ENCODE results near the gene TM4SF5.
A peak's percentile ranks its signal among the peaks of the same experiment; 100 is the strongest.

Gene TM4SF5

DNA sequence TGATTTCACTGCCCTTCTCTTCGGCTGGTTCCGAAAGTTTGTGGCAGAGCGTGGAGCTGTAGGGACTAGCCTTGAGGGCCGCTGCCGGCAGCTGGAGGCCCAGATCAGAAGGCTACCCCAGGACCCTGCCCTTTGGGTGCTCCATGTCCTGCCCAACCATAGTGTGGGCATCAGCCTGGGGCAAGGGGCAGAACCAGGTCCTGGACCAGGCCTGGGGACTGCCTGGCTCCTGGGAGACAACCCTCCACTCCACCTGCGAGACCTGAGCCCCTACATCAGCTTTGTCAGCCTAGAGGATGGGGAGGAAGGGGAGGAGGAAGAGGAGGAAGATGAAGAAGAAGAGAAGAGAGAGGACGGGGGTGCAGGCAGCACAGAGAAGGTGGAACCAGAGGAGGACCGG lies 31.1 kb upstream of the TM4SF5 start:
- intact Hi-C loops (cut with micrococcal nuclease), result no loop called here
- Mint-ChIP-seq H3K27me3 (peaks cover 45% of the 10 kb centered on the region), H3K4me3 (peak overlapping the region; percentile 65), H3K36me3 (ENCODE audit: low read depth) (peaks cover 27% of the 10 kb centered on the region), H3K4me1 (ENCODE audit: low read depth) (peaks cover 47% of the 10 kb centered on the region), H3K27ac (peak overlapping the region; percentile 96), H3K9me3 (no peaks in the 10 kb centered on the region)

DNA sequence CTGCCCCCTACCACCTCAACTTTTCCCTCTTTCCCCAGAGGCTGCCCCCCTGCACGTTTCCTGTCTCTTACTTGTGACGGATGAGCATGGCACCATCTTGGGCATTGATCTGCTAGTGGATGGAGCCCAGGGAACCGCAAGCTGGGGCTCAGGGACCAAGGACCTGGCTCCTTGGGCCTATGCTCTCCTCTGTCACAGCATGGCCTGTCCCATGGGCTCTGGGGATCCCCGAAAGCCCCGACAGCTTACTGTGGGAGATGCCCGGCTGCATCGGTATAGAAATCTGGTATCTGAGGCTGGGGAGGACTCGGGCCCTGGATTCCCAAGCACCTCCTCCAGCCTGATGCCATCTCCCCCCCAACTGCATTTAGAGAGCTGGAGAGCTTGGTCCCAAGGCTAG lies 30.1 kb upstream of the TM4SF5 start:
- Mint-ChIP-seq H3K4me1 (ENCODE audit: low read depth) (peaks cover 41% of the 10 kb centered on the region), H3K4me3 (no peak overlapping the region), H3K9me3 (no peaks in the 10 kb centered on the region), H3K36me3 (ENCODE audit: low read depth) (peaks cover 17% of the 10 kb centered on the region), H3K27me3 (peaks cover 45% of the 10 kb centered on the region), H3K27ac (no peak overlapping the region)
- intact Hi-C loops (cut with micrococcal nuclease), result no loop called here

DNA sequence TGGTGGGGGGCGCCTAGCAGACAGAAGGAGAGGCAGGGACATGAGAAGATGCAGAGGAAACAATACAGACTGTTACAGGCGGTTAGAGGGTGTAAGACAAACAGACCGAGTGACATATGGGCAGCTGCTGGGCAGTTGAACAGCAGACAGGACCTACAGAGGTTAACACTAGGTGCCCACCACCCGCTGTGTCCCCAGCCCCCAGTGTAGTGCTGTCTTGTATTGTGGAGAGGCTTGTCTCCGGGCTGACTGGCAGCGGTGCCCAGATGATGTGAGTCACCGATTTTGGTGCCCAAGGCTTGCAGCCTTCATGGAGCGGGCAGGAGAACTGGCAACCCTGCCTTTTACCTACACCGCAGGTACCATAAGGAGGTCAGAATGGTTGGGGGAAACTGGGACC lies 29.6 kb upstream of the TM4SF5 start:
- intact Hi-C loops (cut with micrococcal nuclease), result no loop called here
- peaks cover 45% of the 10 kb centered on the region for H3K4me1 Mint-ChIP-seq (ENCODE audit: low read depth)
- H3K9me3 Mint-ChIP-seq, result no peaks in the 10 kb centered on the region
- H3K27me3 Mint-ChIP-seq, result peaks cover 45% of the 10 kb centered on the region
- H3K36me3 Mint-ChIP-seq (ENCODE audit: low read depth), result peaks cover 17% of the 10 kb centered on the region
- no peak overlapping the region for H3K4me3 Mint-ChIP-seq
- peak overlapping the region; percentile 68 for H3K27ac Mint-ChIP-seq

DNA sequence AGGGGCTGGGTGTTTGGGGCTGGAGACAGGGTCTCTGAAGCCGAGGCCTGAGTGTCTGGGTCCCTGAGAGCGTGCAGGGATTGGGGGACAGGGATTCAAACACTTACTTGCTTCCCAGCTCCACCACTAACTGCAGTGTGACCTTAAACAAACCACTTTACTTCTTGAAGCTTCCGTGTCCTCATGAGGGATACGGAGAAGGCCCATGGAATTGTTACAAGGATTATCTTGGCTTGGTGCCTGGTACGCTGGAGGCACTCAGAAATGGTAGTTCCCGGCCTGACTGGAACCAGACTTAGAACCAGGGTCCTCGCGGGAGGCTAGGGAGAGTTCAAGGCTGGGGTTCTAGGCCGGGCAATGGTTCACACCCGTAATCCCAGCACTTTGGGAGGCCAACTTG lies 29.1 kb upstream of the TM4SF5 start:
- H3K27me3 Mint-ChIP-seq, result peaks cover 45% of the 10 kb centered on the region
- no peak overlapping the region for H3K4me3 Mint-ChIP-seq
- peak overlapping the region; percentile 68 for H3K27ac Mint-ChIP-seq

DNA sequence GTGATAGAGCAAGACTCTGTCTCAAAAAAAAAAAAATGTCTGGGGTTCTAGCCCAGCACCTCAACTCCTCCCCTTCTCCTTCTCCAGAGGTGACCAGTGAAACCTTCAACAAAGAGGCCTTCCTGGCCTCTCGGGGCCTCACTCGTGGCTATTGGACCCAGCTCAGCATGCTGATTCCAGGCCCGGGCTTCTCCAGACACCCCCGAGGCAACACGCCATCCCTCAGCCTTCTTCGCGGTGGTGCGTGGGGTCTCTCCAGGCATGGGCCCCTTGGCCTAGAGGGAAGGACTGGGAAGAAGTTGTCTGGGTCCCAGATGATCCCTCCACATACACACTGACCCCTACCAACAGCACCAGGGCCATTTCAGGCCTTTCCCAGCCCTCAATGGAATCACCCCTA lies 28.5 kb upstream of the TM4SF5 start:
- Mint-ChIP-seq H3K4me3 (no peak overlapping the region), H3K9me3 (no peaks in the 10 kb centered on the region), H3K36me3 (ENCODE audit: low read depth) (peaks cover 16% of the 10 kb centered on the region), H3K27me3 (peaks cover 45% of the 10 kb centered on the region), H3K27ac (peak overlapping the region; percentile 68), H3K4me1 (ENCODE audit: low read depth) (peaks cover 51% of the 10 kb centered on the region)
- intact Hi-C loops (cut with micrococcal nuclease), result no loop called here

More for the DNA sequence above, 29.1 kb upstream of the TM4SF5 start:
- no peaks in the 10 kb centered on the region for H3K9me3 Mint-ChIP-seq
- intact Hi-C loops (cut with micrococcal nuclease), result no loop called here
- peaks cover 17% of the 10 kb centered on the region for H3K36me3 Mint-ChIP-seq (ENCODE audit: low read depth)
- peaks cover 48% of the 10 kb centered on the region for H3K4me1 Mint-ChIP-seq (ENCODE audit: low read depth)

DNA sequence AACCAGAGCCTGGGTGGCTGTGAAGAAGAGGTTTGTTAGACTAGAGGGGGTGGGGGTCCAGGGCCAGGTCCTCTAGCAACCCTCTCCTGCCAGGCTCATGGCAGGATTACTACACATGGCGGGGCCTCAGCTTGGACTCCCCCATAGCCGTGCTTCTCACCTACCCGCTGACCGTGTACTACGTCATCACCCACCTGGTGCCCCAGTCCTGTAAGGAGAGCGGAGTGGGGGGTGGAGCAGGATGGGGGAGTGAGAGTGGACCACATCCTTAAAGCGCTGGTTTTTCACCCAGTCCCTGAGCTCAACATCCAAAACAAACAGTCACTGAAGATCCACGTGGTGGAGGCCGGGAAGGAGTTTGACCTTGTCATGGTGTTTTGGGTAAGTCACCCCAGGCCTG lies 27.8 kb upstream of the TM4SF5 start:
- H3K27ac Mint-ChIP-seq, result peak overlapping the region; percentile 68
- H3K4me3 Mint-ChIP-seq, result no peak overlapping the region
- H3K36me3 Mint-ChIP-seq (ENCODE audit: low read depth), result peaks cover 9% of the 10 kb centered on the region
- H3K9me3 Mint-ChIP-seq, result no peaks in the 10 kb centered on the region
- peaks cover 45% of the 10 kb centered on the region for H3K27me3 Mint-ChIP-seq
- peaks cover 53% of the 10 kb centered on the region for H3K4me1 Mint-ChIP-seq (ENCODE audit: low read depth)
- intact Hi-C loops (cut with micrococcal nuclease), result no loop called here

DNA sequence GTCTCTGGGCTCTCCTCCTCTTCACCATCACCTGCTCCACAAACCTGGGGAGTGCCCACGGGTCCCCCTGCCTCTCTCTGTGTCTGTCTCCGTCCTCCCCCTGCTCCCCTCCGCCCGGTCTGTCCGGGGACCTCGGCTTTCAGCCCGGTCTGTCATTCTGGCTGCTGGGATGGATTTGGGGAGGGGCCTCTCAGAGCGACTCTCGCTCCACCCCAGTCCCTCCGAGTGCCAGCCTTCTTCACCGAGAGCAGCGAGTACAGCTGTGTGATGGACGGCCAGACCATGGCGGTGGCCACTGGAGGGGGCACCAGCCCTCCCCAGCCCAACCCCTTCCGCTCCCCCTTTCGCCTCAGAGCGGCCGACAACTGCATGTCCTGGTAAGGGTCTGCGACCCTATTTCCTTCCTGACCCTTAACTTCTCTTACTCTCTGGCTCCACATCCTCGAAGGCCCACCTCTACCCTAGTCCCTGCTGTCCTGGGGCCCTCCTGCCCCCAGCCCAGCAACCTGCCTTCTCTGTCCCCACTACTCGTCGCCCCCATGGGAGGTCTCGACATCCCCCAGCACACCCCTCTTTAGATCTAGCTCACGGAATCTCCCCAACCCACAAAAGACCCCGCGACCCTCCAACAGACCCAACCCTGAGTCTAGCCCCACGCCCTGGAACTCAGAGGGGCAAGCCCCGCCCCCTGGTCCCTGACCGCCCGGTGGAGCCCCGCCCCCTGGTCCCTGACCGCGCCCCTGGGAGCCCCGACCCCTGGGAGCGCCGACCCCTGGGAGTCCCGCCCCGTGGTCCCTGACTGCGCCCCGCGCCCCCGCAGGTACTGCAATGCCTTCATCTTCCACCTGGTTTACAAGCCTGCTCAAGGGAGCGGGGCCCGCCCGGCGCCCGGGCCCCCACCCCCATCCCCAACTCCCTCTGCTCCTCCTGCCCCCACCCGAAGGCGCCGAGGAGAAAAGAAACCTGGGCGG lies 26.4 kb upstream of the TM4SF5 start:
- Mint-ChIP-seq H3K4me3 (no peak overlapping the region), H3K4me1 (ENCODE audit: low read depth) (peaks cover 54% of the 10 kb centered on the region), H3K27me3 (peaks cover 44% of the 10 kb centered on the region), H3K9me3 (no peaks in the 10 kb centered on the region), H3K36me3 (ENCODE audit: low read depth) (peaks cover 5% of the 10 kb centered on the region), H3K27ac (peak overlapping the region; percentile 68)
- intact Hi-C loops (cut with micrococcal nuclease), result no loop called here

DNA sequence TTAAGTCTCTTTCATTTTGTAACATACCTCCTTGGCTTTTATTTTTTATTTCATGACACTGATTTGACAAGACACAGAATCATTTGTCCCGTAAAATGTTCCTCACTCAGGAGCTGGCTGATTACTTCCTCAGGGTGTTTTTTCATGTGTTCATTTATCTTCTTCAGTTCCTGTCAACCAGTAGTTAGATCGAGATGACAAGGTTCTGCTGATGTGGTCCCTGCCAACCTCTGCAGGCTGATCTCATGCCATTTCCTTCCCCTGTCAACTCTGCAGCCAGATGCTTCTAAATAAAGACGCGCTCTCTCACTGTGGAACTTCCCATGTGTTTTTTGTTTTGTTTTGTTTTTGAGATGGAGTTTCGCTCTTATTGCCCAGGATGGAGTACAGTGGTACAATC lies 23.8 kb upstream of the TM4SF5 start:
- intact Hi-C loops (cut with micrococcal nuclease), result no loop called here

DNA sequence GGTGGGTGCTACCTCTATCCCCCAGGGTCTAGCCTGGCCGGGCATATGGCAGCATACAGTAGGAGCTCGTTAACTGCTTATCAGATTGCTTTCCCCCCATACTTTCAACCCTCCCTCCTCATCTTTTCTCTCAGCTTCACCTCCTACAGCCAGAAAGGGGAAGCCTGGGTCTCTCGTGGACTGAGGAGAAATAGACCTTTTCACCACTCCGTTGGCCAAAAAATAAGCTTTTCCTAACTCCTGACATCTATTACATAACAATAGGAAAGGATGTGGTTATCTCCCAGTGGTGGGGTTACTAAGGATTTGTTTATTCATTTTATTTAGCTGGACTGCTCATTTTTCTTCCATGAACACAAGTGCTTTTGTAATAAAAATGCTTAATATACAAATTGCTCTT lies 23.0 kb upstream of the TM4SF5 start:
- intact Hi-C loops (cut with micrococcal nuclease), result no loop called here
- Mint-ChIP-seq H3K4me1 (ENCODE audit: low read depth) (peaks cover 65% of the 10 kb centered on the region), H3K27me3 (peaks cover 26% of the 10 kb centered on the region), H3K4me3 (peak overlapping the region; percentile 49), H3K27ac (peak overlapping the region; percentile 91), H3K36me3 (ENCODE audit: low read depth) (peaks cover 5% of the 10 kb centered on the region), H3K9me3 (no peaks in the 10 kb centered on the region)

More for the DNA sequence above, 23.8 kb upstream of the TM4SF5 start:
- H3K27me3 Mint-ChIP-seq, result peaks cover 29% of the 10 kb centered on the region
- peak overlapping the region; percentile 49 for H3K4me3 Mint-ChIP-seq
- peaks cover 65% of the 10 kb centered on the region for H3K4me1 Mint-ChIP-seq (ENCODE audit: low read depth)
- peaks cover 5% of the 10 kb centered on the region for H3K36me3 Mint-ChIP-seq (ENCODE audit: low read depth)
- no peaks in the 10 kb centered on the region for H3K9me3 Mint-ChIP-seq
- H3K27ac Mint-ChIP-seq, result peak overlapping the region; percentile 91

DNA sequence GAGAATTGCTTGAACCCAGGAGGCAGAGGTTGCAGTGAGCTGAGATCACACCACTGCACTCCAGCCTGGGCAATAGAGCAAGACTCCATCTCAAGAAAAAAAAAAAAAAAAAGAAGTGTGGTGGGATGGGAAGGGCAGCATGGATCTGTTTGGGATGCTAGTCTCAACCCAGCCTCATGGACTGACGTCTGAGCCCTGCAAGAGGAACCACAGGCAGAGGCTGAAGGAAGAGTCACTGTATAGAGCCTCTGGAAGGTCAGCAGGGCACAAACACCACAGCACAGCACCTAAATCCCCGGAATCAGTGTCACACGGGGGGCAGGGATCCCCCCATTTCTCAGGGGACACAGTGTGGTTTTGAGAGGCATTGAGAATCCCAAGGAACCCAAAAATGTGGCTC lies 21.1 kb upstream of the TM4SF5 start:
- no peak overlapping the region for H3K4me3 Mint-ChIP-seq
- no peaks in the 10 kb centered on the region for H3K36me3 Mint-ChIP-seq (ENCODE audit: low read depth)
- H3K4me1 Mint-ChIP-seq (ENCODE audit: low read depth), result peaks cover 55% of the 10 kb centered on the region
- H3K27me3 Mint-ChIP-seq, result peaks cover 19% of the 10 kb centered on the region
- H3K9me3 Mint-ChIP-seq, result no peaks in the 10 kb centered on the region
- H3K27ac Mint-ChIP-seq, result peak overlapping the region; percentile 61
- intact Hi-C loops (cut with micrococcal nuclease), result no loop called here

DNA sequence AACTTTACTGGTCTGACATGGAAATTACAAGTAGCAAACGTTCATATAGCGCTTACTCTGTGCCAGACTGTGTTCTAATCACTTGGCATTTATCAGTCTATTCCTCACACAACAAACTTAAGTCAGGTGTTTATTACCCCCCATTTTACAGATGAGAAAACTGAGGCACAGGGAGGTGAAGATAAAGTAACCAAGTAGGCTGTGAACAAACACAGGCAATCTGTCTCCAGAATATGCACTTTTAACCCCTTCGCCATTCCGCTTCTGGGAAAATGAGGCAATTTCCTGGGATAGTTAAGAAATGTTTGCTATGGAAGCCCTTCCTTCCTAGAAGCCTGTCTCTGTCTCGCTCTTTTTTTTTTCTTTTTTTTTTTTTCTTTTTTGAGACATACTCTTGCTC lies 19.8 kb upstream of the TM4SF5 start:
- peak overlapping the region; percentile 22 for H3K27ac Mint-ChIP-seq
- no peaks in the 10 kb centered on the region for H3K9me3 Mint-ChIP-seq
- H3K27me3 Mint-ChIP-seq, result peaks cover 20% of the 10 kb centered on the region
- H3K4me3 Mint-ChIP-seq, result no peak overlapping the region
- H3K36me3 Mint-ChIP-seq (ENCODE audit: low read depth), result no peaks in the 10 kb centered on the region
- peaks cover 48% of the 10 kb centered on the region for H3K4me1 Mint-ChIP-seq (ENCODE audit: low read depth)
- intact Hi-C loops (cut with micrococcal nuclease), result no loop called here

DNA sequence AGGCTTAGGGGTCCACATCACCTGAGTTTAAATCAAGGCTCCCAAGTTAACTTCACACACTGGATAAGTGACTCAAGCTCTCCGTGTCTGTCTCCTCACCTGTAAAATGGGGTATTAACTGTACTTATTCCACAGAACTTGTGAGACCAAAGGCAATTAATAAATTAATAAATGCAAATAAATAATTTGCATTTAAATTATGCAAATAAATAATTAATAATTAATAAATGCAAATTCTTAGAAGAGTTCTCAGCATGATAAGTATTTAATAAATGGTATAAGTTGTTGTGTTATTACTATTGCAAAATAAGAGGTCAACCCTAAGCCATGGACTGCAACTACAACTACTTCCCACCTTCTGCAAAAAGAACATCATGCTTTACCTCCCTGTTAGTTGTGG lies 18.3 kb upstream of the TM4SF5 start:
- Mint-ChIP-seq H3K36me3 (ENCODE audit: low read depth) (no peaks in the 10 kb centered on the region), H3K4me1 (ENCODE audit: low read depth) (peaks cover 48% of the 10 kb centered on the region)
- intact Hi-C loops (cut with micrococcal nuclease), result no loop called here

DNA sequence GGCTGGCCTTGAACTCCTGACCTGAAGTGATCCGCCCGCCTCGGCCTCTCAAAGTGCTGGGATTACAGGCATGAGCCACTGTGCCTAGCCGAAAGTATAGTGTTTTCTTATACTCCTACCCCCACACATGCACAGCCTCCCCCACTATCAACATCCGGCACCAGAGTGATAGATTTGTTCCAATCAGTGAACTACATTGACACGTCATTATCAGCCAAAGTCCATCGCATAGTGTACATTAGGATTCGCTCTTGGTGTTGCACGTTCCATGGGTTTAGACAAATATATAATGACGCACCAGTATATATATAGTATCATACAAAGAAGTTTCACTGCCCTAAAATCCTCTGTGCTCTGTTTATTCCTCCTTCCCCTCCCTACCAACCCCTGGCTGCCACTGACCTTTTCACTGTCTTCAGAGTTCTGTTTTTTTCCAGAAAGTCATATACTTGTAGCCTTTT lies 11.9 kb upstream of the TM4SF5 start:
- H3K27me3 Mint-ChIP-seq, result peaks cover 14% of the 10 kb centered on the region
- no peaks in the 10 kb centered on the region for H3K9me3 Mint-ChIP-seq
- H3K27ac Mint-ChIP-seq, result peak overlapping the region; percentile 82
- no peak overlapping the region for H3K4me3 Mint-ChIP-seq
- peaks cover 39% of the 10 kb centered on the region for H3K4me1 Mint-ChIP-seq (ENCODE audit: low read depth)
- intact Hi-C loops (cut with micrococcal nuclease), result loop anchor here (1.0 kb wide), 1 partner anchor 9 kb away; no protein-coding TSS in a partner anchor
- no peaks in the 10 kb centered on the region for H3K36me3 Mint-ChIP-seq (ENCODE audit: low read depth)

More for the DNA sequence above, 18.3 kb upstream of the TM4SF5 start:
- Mint-ChIP-seq H3K27me3 (peaks cover 25% of the 10 kb centered on the region), H3K4me3 (no peak overlapping the region), H3K9me3 (no peaks in the 10 kb centered on the region), H3K27ac (no peak overlapping the region)

DNA sequence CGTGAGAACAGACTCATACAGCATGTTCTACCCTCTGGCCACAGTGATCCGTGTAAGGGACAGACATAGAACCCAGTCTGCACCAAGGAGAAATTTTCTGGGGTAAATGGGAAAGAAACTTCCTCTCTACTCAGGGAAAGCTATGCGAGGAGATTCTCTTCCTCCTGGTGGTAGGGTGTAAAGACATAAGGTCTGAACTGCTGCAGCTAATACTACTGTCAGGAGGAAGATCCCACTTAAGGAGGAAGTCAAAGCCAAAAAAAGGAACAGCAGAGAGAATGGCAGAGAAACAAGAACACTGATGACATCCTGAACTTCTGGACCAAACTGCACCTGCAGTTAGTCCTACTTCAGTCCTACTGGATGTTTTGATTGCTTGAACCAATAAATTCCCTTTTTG lies 7.1 kb upstream of the TM4SF5 start:
- H3K27me3 Mint-ChIP-seq, result no peaks in the 10 kb centered on the region
- H3K9me3 Mint-ChIP-seq, result no peaks in the 10 kb centered on the region
- intact Hi-C loops (cut with micrococcal nuclease), result loop anchor here (1.0 kb wide), 1 partner anchor 33 kb away; the partner anchor contains the start of gene MED11
- H3K27ac Mint-ChIP-seq, result peak overlapping the region; percentile 86
- H3K4me3 Mint-ChIP-seq, result no peak overlapping the region
- no peaks in the 10 kb centered on the region for H3K36me3 Mint-ChIP-seq (ENCODE audit: low read depth)
- H3K4me1 Mint-ChIP-seq (ENCODE audit: low read depth), result peaks cover 46% of the 10 kb centered on the region

Data from dendritic cell treated with granulocyte-macrophage colony-stimulating factor and Interleukin-4, amounts not matched to agents 40 ng/mL and 50 ng/mL, for 4 days (primary cell).